GM12873 (cell line): ENCODE results near the gene LLGL2.

Experiments used
- CTCF ChIP-seq: IDR thresholded peaks from 2 replicates; pipeline ENCODE4 v1.5.1; 2012; ENCODE audit warnings: low read depth, mild to moderate bottlenecking, moderate library complexity, low read length, control low read depth; ENCODE audit not compliant: insufficient read depth; ENCODE audit errors: missing control alignments

The LLGL2 gene

GRCh38 chr17:75524970-75525805, at the start of gene LLGL2:
Gene LLGL2 (plus strand): TSS chr17:75525697. CDS start chr17:75543427, 17,730 bp downstream.
- peak; percentile 48 for TF ChIP-seq CTCF

DNA sequence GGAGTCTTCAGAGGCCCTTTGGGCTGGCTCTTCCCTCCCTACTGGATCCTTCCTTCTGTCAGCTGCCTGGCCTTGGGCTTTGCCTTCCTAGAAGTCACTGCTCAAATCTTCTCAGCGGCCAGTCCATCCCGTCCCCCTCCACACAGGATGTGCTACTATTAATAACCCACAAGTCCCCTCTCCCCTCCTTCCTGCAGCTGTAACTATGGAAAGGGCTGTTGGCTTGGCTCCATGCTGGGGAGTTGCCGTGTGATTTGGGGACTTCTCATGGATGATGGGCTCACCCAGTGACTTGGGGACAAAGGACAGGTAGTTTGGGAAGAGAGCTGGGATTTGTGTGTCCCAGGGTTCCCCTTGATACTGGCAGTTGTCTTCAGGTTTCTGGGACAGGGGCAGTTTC, 49.6 kb upstream of the LLGL2 start:
- TF ChIP-seq CTCF: no peak

- TF ChIP-seq CTCF: no peak
These were observed 49.2 kb upstream of the LLGL2 start for GRCh38 chr17:75476271-75476671.

DNA sequence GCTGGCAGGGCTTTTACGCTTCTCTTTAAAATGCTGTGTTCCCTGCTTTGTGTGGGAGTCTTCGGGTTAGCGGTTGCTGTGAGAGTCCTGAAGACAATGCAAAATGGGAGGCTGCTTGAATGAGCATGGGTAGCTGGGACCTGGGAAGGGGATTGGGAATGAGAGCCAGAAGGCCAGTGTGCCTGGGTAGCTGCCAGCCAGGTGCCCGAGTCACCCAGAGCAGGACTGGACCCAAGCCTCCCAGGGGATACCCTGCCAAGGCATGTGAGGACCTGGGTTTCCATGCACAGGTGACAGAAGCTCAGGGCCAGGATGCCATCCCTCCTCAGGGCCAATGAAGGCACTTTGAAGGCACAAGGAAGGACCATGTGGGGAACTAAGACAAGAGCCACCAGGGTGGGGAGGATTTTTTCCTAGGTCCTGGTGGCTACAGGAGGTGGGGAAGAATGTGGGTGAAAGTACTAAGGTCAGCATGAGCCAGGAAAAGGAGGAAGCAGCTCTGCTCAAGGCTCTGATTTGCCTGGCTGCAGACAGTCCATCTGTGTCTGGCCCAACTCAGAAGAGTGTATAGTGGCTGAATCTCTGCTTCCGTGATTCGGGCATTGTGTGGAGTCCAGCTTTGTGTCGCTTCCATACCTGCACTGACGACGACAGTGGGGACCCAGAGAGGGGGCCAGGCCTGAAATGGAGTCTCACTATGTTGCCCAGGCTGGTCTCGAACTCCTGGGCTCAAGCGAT, 48.6 kb upstream of the LLGL2 start:
- TF ChIP-seq CTCF: no peak

GRCh38 chr17:75478508-75478907, 47.0 kb upstream of the LLGL2 start:
- no peak for TF ChIP-seq CTCF

DNA sequence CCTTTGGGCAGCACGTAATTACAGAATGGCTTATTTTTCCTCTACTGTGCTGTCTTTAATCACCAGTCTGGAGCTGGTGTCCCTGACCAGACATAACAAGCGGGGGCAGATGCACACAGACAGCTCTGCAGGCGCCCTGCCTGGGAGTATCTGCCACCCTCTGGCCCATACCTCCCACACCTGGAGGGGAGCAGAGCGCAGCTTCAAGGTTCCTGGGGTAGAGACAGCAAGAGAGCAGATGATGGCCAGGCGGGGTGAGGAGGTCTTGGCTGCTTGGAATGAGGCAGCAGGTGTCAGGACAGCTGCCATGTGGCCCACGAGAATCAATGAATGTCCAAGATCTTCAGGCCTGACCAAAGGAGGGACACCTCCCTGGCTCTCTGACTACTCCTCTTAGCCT, 45.2 kb upstream of the LLGL2 start:
- no peak for TF ChIP-seq CTCF
